ENCODE measurements around the gene NRSN2.
"Not testable (repeated sequence)": the region's sequence is repeated elsewhere in the genome, so short reads cannot be mapped to it uniquely, and the experiment has no call there.

NRSN2 gene

DNA sequence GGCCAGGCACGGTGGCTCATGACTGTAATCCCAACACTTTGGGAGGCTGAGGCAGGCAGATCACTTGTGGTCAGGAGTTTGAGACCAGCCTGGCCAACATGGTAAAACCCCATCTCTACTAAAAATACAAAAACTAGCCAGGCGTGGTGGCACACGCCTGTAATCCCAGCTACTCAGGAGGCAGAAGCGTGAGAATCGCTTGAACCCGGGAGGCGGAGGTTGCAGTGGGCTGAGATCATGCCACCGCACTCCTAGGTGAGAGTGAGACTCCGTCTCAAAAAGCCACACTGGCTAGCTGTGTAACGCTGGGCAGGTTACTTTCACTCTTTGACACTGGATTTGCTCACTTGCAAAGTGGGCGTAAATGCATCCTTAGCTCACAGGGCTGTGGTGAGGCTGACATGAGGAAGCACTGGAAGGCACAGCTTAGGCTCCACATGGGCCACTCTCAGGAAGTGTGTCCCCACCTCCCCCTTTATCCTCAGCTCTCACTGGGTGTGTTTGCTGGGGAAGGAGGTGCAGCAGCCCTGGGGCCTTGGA lies 25.7 kb downstream of the NRSN2 start:
- DNase-seq (ENCODE audit: insufficient read length, low spot score); FAIRE-seq: not testable (repeated sequence)

DNA sequence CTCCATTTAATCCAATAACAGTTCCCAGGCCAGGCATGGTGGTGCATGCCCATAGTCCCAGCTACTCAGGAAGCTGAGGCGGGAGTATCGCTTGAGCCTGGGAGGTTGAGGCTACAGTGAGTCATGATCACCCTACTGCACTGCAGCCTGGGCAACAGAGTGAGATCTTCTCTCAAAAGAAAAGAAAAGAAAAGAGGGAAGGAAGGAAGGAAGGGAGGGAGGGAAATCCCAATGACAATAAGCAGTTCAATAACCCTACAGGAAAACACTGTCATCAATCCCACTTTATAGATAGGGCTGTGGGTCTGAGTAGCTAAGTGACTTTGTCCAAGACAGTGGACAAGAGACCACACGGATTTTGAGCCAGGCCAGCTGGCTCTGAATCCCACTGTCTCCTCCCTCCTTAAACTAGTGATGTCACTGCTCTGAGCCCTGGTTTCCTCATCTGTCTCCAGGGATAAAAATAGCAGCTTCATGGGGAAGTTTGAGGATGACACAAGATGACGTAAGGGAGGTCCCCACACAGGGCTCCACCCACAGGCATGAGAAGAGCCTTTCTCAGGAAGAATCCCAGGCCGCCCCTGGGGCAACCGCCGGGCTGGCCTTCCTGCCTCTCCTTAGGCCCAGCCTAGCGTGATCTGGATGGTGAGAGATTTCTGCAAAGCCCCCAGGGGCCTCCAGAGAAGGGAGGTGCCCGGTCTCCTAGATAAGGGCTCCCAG lies 26.4 kb downstream of the NRSN2 start:
- FAIRE-seq (no peak), DNase-seq (ENCODE audit: insufficient read length, low spot score) (peak; percentile 63)

DNA sequence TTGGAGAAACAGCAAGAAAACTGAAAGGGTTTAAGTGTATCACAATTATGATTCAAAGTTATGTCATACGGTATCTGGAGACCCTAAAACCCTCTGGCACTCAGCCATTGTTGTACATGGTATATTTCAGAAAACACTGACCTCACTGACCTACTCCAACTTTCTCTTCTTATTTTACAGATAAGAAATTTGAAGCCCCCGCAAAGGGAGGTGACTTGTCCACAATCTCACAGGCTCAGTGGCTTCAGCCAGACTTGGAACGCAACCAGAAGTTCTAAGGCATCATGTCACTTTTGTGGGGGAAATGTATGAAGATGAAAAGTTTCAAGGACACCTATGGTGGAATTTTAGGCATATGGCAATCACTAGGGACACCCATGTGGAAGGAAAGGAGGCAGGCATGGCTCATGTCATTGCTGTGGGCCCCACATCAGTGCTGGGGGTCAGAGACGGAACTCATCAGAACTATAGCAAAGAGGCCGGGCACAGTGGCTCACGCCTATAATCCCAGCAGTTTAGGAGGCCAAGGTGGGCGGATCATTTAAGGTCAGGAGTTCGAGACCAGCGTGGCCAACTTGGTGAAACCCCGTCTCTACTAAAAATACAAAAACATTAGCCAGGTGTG lies 28.5 kb downstream of the NRSN2 start:
- no peak for FAIRE-seq
- no peak for DNase-seq (ENCODE audit: insufficient read length, low spot score)

DNA sequence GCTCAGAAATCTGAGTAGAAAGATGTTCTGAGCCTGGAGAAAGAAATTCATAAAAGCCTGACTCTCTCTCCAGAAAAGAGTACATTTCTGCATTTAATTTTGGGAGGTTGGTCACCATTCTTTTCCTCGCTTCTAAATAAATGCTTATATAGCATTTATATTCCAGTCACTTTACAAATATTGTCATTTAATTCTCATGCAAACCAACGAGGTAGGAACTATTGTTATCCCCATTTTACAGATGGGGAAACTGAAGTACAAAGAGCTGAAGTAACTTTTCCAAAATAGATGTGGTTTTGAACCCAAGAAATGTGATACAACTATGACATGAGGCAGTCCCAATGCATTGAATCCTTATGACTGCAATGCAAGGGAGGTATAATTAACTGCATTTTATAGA lies 29.2 kb downstream of the NRSN2 start:
- FAIRE-seq: no peak
- no peak for DNase-seq (ENCODE audit: insufficient read length, low spot score)

DNA sequence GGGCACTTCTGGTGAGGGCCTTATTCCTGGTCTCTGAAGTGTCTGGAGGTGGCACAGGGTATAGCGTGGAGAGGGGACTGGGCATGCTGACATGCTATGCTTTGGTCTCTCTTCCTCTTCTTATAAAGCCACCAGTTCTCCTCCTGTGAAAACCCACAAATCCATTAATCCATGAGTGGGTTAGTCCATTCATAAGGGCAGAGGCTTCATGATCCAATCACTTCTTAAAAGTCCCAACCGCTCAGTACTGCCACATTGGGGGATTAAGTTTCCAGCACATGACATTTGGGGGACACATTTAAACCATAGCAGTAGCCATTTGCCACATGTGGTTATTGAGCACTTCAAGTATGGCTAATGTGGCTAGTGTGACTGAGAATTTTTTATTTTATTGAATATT lies 29.8 kb downstream of the NRSN2 start:
- FAIRE-seq: no peak
- no peak for DNase-seq (ENCODE audit: insufficient read length, low spot score)

DNA sequence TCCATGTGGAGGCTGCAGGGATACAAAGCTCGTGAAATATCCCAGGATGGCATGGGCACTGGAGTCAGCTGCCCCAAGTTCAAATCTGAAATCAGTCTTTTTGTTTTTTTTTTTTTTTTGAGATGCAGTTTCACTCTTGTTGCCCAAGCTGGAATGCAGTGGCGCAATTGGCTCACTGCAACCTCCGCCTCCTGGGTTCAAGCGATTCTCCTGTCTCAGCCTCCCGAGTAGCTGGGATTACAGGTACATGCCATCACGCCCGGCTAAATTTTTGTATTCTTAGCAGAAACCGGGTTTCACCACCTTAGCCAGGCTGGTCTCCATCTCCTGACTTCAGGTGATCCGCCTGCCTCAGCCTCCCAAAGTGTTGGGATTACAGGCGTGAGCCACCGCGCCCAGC lies 30.7 kb downstream of the NRSN2 start:
- DNase-seq (ENCODE audit: insufficient read length, low spot score); FAIRE-seq: not testable (repeated sequence)

DNA sequence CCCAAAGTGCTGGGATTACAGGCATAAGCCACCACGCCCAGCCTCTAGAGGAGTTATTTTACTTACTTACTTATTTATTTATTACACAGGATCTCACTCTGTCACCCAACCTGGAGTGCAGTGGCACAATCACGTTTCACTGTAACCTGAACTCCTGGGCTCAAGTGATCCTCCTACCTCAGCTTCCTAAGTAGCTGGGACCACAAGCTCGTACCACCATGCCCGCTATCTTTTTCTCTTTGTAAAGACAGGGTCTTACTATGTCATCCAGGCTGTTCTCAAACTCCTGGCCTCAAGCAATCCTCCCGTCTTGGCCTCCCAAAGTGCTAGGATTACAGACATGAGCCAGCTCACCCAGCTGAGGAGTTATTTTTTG lies 32.0 kb downstream of the NRSN2 start:
- no peak for FAIRE-seq

DNA sequence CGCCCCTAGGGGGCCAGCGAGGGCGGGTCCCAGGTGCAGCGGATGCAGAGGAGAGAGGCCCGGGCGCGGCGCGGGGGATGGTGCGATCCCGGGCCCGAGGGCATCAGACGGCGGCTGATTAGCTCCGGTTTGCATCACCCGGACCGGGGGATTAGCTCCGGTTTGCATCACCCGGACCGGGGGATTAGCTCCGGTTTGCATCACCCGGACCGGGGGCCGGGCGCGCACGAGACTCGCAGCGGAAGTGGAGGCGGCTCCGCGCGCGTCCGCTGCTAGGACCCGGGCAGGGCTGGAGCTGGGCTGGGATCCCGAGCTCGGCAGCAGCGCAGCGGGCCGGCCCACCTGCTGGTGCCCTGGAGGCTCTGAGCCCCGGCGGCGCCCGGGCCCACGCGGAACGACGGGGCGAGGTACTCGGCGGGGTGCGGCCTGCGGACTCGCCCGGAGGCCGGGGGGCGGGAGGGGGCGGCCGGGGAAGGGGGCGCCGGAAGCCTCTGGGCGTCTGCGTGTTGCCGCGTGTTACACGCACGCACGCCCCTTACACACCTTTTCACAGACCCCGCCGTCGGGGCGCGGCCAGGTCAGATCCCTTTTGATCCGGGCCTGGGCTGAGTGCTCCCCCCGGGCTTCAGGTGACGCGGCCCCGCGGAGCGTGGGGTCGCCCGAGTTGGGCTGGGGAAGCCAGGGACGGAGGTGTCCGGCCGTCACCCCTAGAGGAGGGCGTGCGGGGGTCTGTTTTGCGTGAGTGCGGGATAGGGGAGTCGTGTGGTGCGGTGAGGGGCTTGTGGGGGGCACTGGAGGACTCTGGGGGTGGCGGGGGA lies 34.1 kb downstream of the NRSN2 start:
- peak; percentile 70 for DNase-seq (ENCODE audit: insufficient read length, low spot score)
- FAIRE-seq: no peak

More for the DNA sequence above, 32.0 kb downstream of the NRSN2 start:
- no peak for DNase-seq (ENCODE audit: insufficient read length, low spot score)

DNA sequence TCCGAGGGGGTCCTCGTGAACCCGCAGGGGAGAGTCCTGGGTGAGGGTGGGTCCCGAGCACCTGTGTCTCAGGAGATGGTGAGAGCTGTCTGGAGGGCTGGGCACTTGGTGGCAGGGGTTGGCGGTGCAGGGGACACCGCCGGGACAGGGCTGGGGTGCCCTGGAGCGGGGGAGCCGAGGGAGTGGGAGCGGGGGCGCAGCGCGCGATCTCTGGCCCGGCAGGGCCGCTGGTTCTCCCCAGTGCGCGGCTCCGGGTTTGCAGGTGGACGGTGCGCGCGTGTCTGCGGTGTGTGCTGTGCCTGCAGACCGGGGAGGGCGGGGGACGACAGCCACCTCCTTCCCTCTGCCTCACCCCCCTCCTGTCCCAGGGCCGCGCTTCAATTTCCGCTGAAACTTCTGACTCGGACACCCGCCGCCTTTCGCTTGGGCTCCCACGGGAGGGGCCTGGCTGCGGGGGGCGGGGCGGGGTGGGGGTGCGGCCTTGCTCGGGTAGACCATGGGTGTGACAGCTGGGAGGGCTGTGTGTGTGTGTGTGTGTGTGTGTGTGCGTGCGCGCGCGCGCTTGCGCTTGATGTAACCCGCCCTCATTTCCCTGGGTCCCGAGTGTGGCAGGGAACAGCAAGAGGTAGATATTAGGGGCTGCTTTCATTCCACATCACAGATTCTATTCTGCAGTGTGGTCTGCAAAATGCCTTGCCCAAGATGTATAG lies 34.8 kb downstream of the NRSN2 start:
- FAIRE-seq (no peak), DNase-seq (ENCODE audit: insufficient read length, low spot score) (peak; percentile 61)

DNA sequence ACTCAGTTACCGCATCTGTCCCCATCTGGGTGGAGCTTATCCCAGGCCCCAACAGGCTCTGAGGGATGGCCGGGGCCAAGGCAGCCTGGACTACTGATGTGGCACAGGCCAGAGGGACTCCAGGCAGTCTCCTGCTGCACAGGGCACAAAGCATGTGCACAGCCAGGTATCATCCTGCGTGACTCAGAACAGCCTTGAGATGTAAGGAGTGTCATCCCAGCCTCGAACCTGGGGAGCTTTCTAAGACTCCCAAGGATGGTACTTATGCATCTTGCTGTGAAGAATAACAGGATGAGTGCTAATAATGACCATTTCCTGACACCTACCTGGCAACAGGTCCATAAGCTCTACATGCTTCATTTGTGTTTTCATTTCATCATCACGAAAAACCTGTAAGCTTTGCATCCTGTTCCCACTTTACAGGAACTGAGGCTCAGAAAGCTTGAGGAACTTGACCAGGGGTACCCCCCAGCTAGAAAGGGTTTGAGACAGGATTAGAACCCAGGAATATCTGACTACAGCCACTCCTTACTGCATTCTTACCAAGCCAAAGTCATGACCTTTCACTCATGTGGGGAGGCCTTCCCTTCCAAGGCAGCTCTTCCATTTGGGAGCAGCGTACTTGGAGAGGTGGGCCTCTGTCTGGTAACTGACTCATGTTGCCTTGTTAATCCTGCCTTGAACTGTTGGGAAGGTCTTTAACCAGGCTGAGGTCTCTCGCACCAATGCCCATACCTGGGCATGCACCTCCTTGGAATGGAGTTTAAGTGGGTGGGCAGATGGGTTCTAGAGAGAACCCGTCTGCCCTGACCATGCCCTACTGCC lies 35.6 kb downstream of the NRSN2 start:
- DNase-seq (ENCODE audit: insufficient read length, low spot score): no peak

DNA sequence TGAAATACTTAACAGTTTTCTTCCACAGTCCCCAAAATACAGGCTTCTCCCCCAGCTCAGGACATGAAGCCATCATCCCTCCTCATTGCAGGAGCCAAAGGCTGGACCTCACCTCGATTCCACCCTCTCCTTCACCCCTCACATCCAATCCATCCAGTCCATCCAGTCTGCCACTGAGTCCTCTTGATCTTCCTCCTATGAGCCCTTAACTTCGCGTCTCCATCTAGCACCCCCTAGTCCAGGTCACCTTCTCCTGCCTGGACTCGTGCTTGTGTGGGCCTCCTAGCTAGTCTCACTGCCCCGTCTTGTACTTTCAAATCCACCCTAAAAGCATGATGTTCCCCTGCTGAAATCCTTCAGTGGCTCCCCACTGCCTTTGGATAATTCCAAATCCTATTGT lies 37.0 kb downstream of the NRSN2 start:
- DNase-seq (ENCODE audit: insufficient read length, low spot score): no peak
- no peak for FAIRE-seq

More for the DNA sequence above, 35.6 kb downstream of the NRSN2 start:
- no peak for FAIRE-seq

DNA sequence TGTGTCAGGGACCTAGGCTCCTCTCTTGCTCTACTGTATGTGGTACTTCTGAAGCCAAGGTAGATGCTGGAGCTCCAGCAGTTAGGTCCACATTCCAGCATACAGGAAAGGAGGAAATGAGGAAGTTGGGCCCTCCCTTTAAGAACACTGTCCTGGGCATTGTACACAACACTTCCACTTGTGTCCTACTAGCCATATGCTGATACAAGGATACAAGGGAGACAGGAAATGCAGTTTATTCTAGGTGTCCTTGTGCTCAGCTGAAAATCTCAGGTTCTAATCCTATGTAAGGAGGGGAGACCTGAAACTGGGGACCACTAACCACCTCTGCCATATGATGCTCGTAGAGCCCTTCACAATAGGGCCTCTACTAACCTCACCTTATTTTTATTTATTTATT lies 37.8 kb downstream of the NRSN2 start:
- DNase-seq (ENCODE audit: insufficient read length, low spot score) (no peak), FAIRE-seq (no peak)

DNA sequence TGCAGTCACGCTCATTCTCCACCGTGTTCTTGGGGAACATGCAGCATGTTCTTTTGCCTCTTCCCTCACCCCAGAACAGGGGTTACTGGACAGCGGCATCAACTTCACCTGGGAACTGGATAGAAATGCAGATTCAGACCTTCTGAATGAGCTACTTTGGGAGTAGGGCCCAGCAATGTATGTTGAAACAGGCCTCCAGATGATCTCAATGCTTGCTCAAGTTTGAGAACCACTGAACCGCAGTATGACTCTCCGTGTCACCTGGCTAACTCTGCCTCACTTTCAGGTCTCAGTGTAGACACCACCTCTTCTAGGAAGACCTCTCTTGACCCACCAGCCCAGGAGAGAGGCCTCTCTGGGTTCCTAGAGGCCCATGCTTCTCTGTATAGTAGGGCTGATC lies 38.5 kb downstream of the NRSN2 start:
- FAIRE-seq (no peak), DNase-seq (ENCODE audit: insufficient read length, low spot score) (no peak)

DNA sequence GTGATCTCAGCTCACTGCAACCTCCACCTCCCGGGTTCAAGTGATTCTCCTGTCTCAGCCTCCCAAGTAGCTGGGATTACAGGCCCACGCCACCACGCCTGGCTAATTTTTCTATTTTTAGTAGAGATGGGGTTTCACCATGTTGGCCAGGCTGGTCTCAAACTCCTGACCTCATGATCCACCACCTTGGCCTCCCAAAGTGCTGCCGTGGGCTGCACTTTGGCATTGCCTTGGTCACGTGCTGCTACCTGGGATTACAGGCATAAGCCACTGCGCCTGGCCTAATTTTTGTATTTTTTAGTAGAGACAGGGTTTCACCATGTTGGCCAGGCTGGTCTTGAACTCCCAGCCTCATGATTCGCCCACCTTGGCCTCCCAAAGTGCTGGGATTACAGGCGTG lies 39.7 kb downstream of the NRSN2 start:
- not testable (repeated sequence) for FAIRE-seq; DNase-seq (ENCODE audit: insufficient read length, low spot score)

DNA sequence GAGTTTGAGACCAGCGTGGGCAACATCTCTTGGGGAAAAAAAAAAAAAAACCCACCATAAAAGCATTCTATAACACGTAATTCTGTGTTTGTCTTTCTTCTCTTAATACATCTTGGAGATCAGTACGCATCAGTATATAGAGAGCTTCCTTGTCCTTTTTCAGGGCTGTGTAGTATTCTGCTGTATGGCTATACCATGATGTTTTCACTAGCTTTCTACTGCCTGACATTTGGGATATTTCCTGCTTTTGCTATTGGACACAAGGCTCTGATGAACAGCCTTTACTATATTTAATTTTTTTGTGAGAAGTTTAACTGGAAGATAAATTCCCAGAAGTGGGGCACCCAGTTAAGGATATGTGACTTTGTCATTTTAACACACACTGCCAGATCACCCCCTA lies 40.6 kb downstream of the NRSN2 start:
- FAIRE-seq: no peak
- no peak for DNase-seq (ENCODE audit: insufficient read length, low spot score)

DNA sequence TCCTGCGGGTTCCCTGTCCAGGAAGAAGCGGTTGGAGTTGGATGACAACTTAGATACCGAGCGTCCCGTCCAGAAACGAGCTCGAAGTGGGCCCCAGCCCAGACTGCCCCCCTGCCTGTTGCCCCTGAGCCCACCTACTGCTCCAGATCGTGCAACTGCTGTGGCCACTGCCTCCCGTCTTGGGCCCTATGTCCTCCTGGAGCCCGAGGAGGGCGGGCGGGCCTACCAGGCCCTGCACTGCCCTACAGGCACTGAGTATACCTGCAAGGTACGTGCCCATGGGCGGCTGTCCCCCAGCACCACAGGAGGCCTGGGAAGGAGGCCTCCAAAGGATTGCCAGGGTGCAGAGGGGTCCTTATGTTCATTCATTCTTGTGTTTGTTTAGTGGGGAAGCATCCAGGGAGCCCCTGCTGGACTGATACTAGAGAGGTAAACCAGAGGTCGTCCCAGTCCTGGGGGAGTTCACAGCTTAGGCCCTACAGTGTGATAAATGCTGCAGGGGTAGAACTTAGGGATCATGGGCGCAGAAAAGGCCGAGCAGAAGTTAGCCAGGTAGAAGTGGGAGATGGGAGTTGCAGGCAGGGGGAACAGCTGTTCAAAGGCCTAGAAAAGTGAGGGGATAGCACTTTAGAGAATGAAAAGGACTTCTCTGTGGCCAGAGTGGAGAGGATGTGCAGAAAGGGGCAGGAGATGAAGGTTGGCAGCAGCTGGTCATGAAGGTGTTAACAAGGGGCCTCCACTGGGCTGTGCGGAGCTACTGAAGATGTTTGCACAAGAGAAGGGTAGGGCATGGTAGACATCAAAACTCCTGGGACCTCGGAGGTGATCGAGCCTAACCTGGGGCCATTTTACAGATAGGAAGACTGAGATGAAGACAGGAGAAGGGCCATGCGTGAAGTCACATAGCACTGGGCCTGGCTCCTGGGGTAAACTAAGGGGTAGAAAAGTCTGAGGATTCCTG lies 41.4 kb downstream of the NRSN2 start:
- DNase-seq (ENCODE audit: insufficient read length, low spot score) (no peak), FAIRE-seq (no peak)

DNA sequence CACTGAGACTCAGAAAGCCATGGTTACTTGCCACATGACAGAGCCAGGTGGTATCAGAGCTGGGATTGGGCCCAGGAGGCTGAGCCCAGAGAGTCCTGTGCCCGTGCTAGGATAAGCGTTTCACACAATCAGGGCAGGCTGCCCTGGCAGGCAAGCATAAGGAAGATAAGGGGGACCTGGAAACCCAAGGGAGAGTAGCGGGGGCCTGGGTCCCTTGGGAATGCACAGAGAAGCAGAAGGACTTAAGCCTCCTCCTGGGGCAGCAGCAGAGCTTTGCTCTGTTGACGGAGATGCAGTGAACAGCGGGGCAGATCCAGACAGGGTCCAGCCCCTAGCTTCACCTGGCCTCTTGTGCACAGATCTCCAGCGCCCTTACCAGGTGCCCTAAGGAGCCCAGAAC lies 42.3 kb downstream of the NRSN2 start:
- DNase-seq (ENCODE audit: insufficient read length, low spot score) (no peak), FAIRE-seq (no peak)

DNA sequence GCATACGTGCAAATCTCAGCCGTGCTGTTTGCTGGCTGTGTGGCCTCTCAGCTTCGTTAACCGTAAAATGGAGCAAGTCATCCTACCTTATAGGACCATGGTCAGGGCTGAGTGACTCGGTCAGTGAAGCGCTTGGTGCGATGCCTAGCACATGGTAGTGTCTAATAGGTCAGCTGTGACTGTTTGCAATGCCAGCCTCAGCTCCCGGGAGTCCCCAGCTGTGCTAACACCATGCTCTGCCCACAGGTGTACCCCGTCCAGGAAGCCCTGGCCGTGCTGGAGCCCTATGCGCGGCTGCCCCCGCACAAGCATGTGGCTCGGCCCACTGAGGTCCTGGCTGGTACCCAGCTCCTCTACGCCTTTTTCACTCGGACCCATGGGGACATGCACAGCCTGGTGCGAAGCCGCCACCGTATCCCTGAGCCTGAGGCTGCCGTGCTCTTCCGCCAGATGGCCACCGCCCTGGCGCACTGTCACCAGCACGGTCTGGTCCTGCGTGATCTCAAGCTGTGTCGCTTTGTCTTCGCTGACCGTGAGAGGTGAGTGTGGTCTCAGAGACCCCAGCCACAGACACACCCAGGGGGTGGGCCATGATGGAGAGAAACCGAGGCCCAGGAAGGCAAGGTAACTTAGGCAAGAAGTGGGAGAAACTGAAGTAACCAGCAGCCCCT lies 44.3 kb downstream of the NRSN2 start:
- DNase-seq (ENCODE audit: insufficient read length, low spot score) (no peak), FAIRE-seq (no peak)

Data from HTR-8/SVneo (cell line).